MG63 (cell line): ENCODE results near the gene C14orf132. TPM values are rescaled to one million over a fixed set of nuclear protein-coding genes. Genes with fewer than 3 reads are reported as not detected.
"Not testable (repeated sequence)": the region's sequence is repeated elsewhere in the genome, so short reads cannot be mapped to it uniquely, and the experiment has no call there.

Experiments
- DNase-seq: peaks from one replicate; pipeline ENCODE4 v3.0.0-alpha.2; 2020
- H3K27me3 ChIP-seq: fragments of 250-450 bp; sonication (Bioruptor Pico); 2 replicates; pipeline ENCODE4 v1.5.1; 2020; ENCODE audit warnings: mild to moderate bottlenecking, moderate library complexity
- H3K36me3 ChIP-seq: fragments of 250-450 bp; sonication (Bioruptor Pico); 2 replicates; pipeline ENCODE4 v1.5.1; 2020; ENCODE audit warnings: mild to moderate bottlenecking, moderate library complexity
- H3K4me3 ChIP-seq: fragments of 250-450 bp; sonication (Bioruptor Pico); 2 replicates; pipeline ENCODE4 v1.5.1; 2020; ENCODE audit warnings: mild to moderate bottlenecking, moderate library complexity
- H3K9me3 ChIP-seq: fragments of 250-450 bp; sonication (Bioruptor Pico); 2 replicates; pipeline ENCODE4 v1.5.1; 2020; ENCODE audit warnings: mild to moderate bottlenecking, moderate library complexity
- total RNA-seq: library from RNA; depleted of rRNA; stranded (reverse); fragments of >200 nt; shearing (Covaris generic); gene quantifications from 2 replicates; pipeline ENCODE4 v1.2.3, GENCODE V29; 2014; ENCODE audit warnings: low replicate concordance; rRNA removed

The C14orf132 gene
- 3.8 and 5.3 TPM in 2 replicates for total RNA-seq

GRCh38 chr14:96038920-96039632 lies at the start of gene C14orf132:
Gene C14orf132 (plus strand): TSS chr14:96039362. CDS start chr14:96039501, 139 bp downstream.
- peak within 1 kb of the TSS; percentile 65 for H3K4me3 ChIP-seq
- no peaks in the 10 kb centered on the region for H3K9me3 ChIP-seq
- peak; percentile 78 for DNase-seq
- H3K27me3 ChIP-seq, result no peaks in the 10 kb centered on the region
- H3K36me3 ChIP-seq, result no peaks in the 10 kb centered on the region

GRCh38 chr14:95993768-95994592 lies 45.2 kb upstream of the C14orf132 start:
- no peaks in the 10 kb centered on the region for H3K36me3 ChIP-seq
- peaks cover 1% of the 10 kb centered on the region; the same call in 1 of the 2 replicates for H3K9me3 ChIP-seq
- DNase-seq, result no peak
- no peak overlapping the region for H3K4me3 ChIP-seq
- H3K27me3 ChIP-seq, result no peaks in the 10 kb centered on the region

GRCh38 chr14:95994593-95994928 lies 44.6 kb upstream of the C14orf132 start:
- Histone ChIP-seq H3K27me3 (no peaks in the 10 kb centered on the region), H3K36me3 (no peaks in the 10 kb centered on the region), H3K4me3 (no peak overlapping the region), H3K9me3 (peaks cover 1% of the 10 kb centered on the region; the same call in 1 of the 2 replicates)
- no peak for DNase-seq

- H3K9me3 ChIP-seq, result no peaks in the 10 kb centered on the region
- DNase-seq, result no peak
Measured at GRCh38 chr14:95998656-95999055, 40.5 kb upstream of the C14orf132 start.

GRCh38 chr14:96001866-96002497 lies 37.2 kb upstream of the C14orf132 start:
- Histone ChIP-seq H3K36me3 (no peaks in the 10 kb centered on the region), H3K4me3 (no peak overlapping the region), H3K9me3 (no peaks in the 10 kb centered on the region), H3K27me3 (no peaks in the 10 kb centered on the region)
- peak; percentile 21 for DNase-seq

More at GRCh38 chr14:95998656-95999055, 40.5 kb upstream of the C14orf132 start:
- Histone ChIP-seq H3K27me3 (no peaks in the 10 kb centered on the region), H3K36me3 (no peaks in the 10 kb centered on the region), H3K4me3 (no peak overlapping the region)

GRCh38 chr14:96002498-96002884 lies 36.7 kb upstream of the C14orf132 start:
- no peaks in the 10 kb centered on the region for H3K36me3 ChIP-seq
- no peak for DNase-seq
- no peaks in the 10 kb centered on the region for H3K9me3 ChIP-seq
- H3K4me3 ChIP-seq, result no peak overlapping the region
- no peaks in the 10 kb centered on the region for H3K27me3 ChIP-seq

GRCh38 chr14:96011131-96011530 lies 28.0 kb upstream of the C14orf132 start:
- no peak overlapping the region for H3K4me3 ChIP-seq
- H3K27me3 ChIP-seq, result no peaks in the 10 kb centered on the region; the same call in 1 of the 2 replicates
- no peak for DNase-seq
- 0 out of 2 replicates have a peak, but pooled peaks cover 2% of the 10 kb centered on the region for H3K9me3 ChIP-seq
- no peaks in the 10 kb centered on the region for H3K36me3 ChIP-seq

- Histone ChIP-seq H3K36me3 (no peaks in the 10 kb centered on the region), H3K27me3 (no peaks in the 10 kb centered on the region; the same call in 1 of the 2 replicates), H3K4me3 (no peak overlapping the region), H3K9me3 (0 out of 2 replicates have a peak, but pooled peaks cover 2% of the 10 kb centered on the region)
- DNase-seq, result no peak
Measured at GRCh38 chr14:96011607-96012006, 27.6 kb upstream of the C14orf132 start.

GRCh38 chr14:96012757-96013156 lies 26.4 kb upstream of the C14orf132 start:
- H3K9me3 ChIP-seq, H3K27me3 ChIP-seq, DNase-seq, H3K36me3 ChIP-seq, H3K4me3 ChIP-seq: not testable (repeated sequence)

GRCh38 chr14:96014176-96014575 lies 25.0 kb upstream of the C14orf132 start:
- Histone ChIP-seq H3K4me3 (no peak overlapping the region), H3K27me3 (no peaks in the 10 kb centered on the region; the same call in 1 of the 2 replicates), H3K36me3 (no peaks in the 10 kb centered on the region), H3K9me3 (0 out of 2 replicates have a peak, but pooled peaks cover 2% of the 10 kb centered on the region)
- no peak for DNase-seq

GRCh38 chr14:96016501-96017160 lies 22.5 kb upstream of the C14orf132 start:
- Histone ChIP-seq H3K4me3 (no peak overlapping the region), H3K36me3 (no peaks in the 10 kb centered on the region), H3K27me3 (no peaks in the 10 kb centered on the region; the same call in 1 of the 2 replicates), H3K9me3 (no peaks in the 10 kb centered on the region)
- DNase-seq, result no peak

GRCh38 chr14:96017882-96018281 lies 21.3 kb upstream of the C14orf132 start:
- H3K4me3 ChIP-seq, result no peak overlapping the region
- H3K27me3 ChIP-seq, result no peaks in the 10 kb centered on the region; the same call in 1 of the 2 replicates
- no peak for DNase-seq
- H3K9me3 ChIP-seq, result no peaks in the 10 kb centered on the region
- no peaks in the 10 kb centered on the region for H3K36me3 ChIP-seq

- Histone ChIP-seq H3K36me3 (no peaks in the 10 kb centered on the region), H3K27me3 (no peaks in the 10 kb centered on the region), H3K9me3 (no peaks in the 10 kb centered on the region), H3K4me3 (no peak overlapping the region)
- no peak for DNase-seq
Measured at GRCh38 chr14:96027431-96028355, 11.5 kb upstream of the C14orf132 start.

- Histone ChIP-seq H3K9me3 (no peaks in the 10 kb centered on the region), H3K27me3 (no peaks in the 10 kb centered on the region), H3K4me3 (no peak overlapping the region), H3K36me3 (no peaks in the 10 kb centered on the region)
- DNase-seq, result no peak
Measured at GRCh38 chr14:96029089-96029645, 10.0 kb upstream of the C14orf132 start.

- no peaks in the 10 kb centered on the region for H3K36me3 ChIP-seq
- H3K4me3 ChIP-seq, result no peak overlapping the region
Measured at GRCh38 chr14:96030108-96030760, 8.9 kb upstream of the C14orf132 start.

More at GRCh38 chr14:96030108-96030760, 8.9 kb upstream of the C14orf132 start:
- Histone ChIP-seq H3K27me3 (no peaks in the 10 kb centered on the region), H3K9me3 (no peaks in the 10 kb centered on the region)
- DNase-seq, result no peak
